GM18502 (cell line): ENCODE results near the gene CD99L2.
A peak's percentile ranks its signal among the peaks of the same experiment; 100 is the strongest.

Experiments
- ATAC-seq: cut with Tn5 transposase; IDR thresholded peaks from one replicate; pipeline ENCODE4 v1.9.1; 2021; ENCODE audit warnings: mild to moderate bottlenecking; ENCODE audit not compliant: unreplicated experiment, poor library complexity

Gene CD99L2, protein sequence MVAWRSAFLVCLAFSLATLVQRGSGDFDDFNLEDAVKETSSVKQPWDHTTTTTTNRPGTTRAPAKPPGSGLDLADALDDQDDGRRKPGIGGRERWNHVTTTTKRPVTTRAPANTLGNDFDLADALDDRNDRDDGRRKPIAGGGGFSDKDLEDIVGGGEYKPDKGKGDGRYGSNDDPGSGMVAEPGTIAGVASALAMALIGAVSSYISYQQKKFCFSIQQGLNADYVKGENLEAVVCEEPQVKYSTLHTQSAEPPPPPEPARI

DNA sequence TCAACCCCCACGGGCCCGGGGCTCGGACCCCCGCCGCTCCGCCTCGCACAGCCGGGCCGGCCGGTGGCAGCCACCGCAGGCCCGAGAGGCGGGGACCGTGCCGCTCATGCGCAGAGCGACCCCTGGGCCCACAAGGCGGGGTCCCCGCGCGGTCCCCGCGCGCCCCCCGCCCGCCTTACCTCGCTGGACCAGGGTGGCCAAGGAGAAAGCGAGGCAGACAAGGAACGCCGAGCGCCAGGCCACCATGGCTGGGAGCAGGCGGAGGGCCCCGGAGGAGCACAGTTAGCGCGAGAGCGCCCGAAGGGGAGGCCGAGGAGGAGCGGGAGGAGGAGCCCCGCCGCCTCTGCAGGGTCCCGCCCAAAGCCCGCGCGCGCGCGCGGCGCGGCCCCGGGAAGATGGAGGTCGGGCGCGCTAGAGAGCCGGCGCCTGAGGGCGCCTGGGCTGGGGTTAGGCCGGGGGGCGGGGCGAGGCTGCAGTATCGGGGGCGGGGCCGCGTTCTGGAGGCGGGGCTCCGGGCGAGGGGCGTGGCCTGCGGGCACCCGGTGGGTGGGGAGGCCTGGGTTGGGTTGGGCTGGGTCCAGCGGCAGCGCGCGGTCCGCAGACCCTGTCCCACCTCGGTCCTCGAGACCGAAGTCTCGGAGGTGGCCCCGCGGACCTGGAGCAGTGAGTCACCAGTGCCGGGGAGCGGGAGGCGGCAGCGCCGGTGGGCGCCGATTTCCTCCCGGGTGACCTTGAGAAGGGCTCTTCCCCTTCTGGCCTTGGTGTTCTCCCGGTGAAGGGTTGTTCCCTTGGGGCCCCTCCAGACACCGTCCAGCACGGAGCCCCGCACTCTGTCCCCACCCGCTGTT, at the start of gene CD99L2:
Gene CD99L2, minus strand, starts transcription at position 326 of the 848 bp plus-strand sequence. Its CDS starts 80 bp downstream, at position 246.
- ATAC-seq, result peak; percentile 88

- ATAC-seq, result no peak
Observed at GRCh38 chrX:150944233-150944632, 45.8 kb upstream of the CD99L2 start.

- ATAC-seq, result no peak
Observed at GRCh38 chrX:150942942-150943594, 44.6 kb upstream of the CD99L2 start.

DNA sequence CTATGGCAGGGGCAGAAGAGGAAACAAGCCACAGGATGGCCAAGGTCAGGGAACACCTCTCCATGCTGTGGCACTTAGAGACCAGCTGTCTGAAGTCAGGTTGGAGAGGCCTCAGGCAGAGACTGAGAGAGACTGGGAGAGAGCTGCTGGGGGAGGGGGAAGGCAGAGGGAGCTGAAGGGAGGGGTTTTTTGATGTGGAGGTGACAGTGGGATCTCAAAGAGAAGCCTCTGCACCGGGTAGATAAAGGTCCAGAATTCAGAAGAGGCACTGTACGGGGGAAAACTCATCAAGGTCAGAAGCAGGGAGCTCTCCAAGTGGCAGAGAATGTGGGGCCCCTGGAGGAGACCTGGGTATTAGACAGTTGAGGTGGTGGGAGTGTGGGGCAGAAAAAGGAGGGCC, 43.1 kb upstream of the CD99L2 start:
- no peak for ATAC-seq

- ATAC-seq, result no peak
Observed at GRCh38 chrX:150940844-150941495, 42.5 kb upstream of the CD99L2 start.

- ATAC-seq, result no peak
Observed at GRCh38 chrX:150936556-150936955, 38.1 kb upstream of the CD99L2 start.

- no peak for ATAC-seq
Observed at GRCh38 chrX:150935467-150935866, 37.0 kb upstream of the CD99L2 start.

DNA sequence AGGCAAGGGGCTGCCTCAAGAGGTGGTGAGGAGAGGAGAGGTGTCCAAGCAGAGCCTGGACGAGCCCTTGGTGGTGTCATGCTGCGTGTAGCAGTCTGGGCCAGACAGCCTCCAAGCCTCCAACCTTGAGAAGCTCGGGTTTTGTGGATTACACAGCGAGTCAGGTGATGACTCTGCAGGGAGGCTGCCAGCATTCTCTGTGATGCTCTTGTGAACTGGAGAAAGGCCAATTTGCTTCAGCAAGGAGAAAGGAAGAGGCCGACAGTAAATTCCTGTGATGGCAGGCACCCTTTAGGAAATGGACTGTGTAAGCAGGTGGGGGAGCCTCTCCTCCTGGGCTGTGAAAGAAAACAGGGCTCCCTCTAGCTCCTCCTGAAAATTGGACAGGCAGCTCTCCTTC, 36.0 kb upstream of the CD99L2 start:
- ATAC-seq, result no peak

- no peak for ATAC-seq
Observed at GRCh38 chrX:150933945-150934350, 35.5 kb upstream of the CD99L2 start.

GRCh38 chrX:150929058-150929457, 30.6 kb upstream of the CD99L2 start:
- no peak for ATAC-seq

GRCh38 chrX:150926791-150927190, 28.3 kb upstream of the CD99L2 start:
- ATAC-seq, result no peak

DNA sequence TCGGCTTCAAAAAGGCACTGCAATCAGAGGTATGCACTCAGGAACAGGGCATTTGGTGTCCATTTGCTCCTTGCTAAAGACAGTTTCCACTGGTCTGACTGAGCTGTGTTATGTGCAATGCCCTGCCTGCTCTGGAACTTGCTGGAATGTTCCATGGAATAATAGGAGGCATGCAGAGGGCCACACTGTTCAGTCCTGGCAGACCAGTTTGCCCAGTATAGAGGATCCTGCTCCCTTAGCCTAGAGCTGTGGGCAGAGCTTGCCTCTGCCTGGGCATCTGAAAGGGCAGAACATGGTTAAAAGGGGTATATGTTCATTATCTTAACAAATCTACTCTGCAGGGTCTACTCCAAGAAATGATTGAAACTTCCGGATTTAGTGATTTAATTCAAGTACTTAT, 27.8 kb upstream of the CD99L2 start:
- ATAC-seq, result no peak

- no peak for ATAC-seq
Observed at GRCh38 chrX:150919401-150919800, 20.9 kb upstream of the CD99L2 start.

DNA sequence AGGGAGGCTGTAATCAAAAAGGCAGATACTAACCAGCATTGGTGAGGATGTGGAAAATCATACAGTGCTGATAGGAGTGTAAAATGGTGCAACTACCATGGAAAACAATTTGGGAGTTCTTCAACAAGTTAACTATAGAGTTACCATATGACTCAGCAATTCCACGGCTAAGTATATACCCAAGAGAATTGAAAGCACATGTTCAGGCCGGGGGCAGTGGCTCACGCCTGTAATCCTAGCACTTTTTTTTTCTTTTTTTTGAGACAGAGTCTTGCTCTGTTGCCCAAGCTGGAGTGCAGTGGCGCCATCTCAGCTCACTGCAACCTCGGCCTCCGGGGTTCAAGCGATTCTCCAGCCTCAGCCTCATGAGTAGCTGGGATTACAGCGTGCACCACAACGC, 15.0 kb upstream of the CD99L2 start:
- no peak for ATAC-seq

- no peak for ATAC-seq
Observed at GRCh38 chrX:150907474-150907873, 9.0 kb upstream of the CD99L2 start.

- ATAC-seq, result no peak
Observed at GRCh38 chrX:150906694-150907093, 8.2 kb upstream of the CD99L2 start.

DNA sequence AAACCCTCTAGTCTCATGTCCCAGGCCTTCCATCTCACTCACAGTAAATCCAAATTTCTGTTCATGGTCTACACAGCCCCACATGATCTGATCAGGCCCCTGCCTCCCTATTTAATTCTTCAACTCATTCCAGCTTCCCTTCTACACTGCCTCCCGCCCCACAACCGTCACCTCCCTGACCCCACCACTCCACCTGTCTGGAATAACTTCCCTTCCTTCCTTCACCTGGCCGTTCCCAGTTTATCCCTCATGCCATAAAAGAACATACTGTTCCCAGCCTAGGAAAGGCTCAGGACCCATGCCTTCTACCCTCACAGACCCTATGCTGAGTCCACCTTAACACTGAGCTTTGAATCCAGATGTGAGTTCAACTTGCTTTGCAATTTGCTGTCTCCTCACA, 6.8 kb upstream of the CD99L2 start:
- no peak for ATAC-seq

DNA sequence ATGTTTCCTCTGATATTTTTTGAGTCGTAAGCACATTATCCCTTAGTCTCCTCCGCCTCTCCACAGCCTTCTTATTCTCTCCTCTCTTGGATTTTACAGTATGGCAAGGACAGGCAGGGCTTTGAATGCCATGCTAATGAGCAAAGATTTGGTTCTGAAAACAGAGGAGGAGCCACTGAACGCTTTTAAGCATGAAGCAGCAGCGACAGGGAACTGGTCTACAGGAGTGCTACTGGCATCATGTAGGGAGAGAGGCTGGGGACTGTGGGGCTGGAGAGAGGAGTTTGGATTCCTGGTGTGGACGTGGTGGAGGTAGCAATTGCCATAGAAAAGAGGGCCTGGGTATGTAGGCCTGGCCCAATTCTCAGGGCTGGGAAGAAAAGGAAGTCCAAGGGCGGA, 4.6 kb upstream of the CD99L2 start:
- no peak for ATAC-seq

DNA sequence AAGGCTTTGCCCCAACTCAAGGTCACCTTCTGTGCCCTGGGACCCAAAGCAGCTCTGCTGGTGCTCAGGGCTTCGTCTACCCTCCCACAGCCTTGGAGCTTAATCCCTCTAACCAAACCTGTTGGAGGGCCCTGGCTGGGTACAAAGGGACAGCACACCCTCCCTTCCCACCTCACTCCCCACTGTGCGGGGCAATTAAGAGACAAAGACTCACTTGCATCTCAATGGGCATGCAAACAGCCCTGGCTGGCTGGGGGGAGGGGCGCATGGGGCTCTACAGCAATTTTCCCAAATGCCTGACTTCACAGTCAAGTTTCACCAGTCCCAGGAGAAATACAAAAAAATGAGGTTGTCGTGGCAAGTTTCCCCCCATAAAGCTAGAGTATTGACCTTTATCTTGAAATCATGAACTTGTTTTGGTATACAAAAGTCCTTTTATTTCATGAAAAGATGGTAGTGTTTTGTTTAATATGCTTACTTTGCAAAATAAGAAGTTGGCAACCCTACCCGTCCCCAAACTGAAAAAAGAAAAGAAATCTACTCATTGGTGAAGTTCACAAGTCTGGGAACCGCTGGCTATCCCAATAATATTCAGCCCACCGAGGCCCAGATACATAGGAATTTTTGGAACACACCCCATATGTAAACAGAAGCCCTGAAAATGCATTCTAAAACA, 4.1 kb upstream of the CD99L2 start:
- ATAC-seq, result no peak

GRCh38 chrX:150899191-150899757, 806 bp upstream of the CD99L2 start:
- peak; percentile 55 for ATAC-seq
